ENCODE data around the gene KIF11.
"Not testable (repeated sequence)": the region's sequence is repeated elsewhere in the genome, so short reads cannot be mapped to it uniquely, and the experiment has no call there.

DNA sequence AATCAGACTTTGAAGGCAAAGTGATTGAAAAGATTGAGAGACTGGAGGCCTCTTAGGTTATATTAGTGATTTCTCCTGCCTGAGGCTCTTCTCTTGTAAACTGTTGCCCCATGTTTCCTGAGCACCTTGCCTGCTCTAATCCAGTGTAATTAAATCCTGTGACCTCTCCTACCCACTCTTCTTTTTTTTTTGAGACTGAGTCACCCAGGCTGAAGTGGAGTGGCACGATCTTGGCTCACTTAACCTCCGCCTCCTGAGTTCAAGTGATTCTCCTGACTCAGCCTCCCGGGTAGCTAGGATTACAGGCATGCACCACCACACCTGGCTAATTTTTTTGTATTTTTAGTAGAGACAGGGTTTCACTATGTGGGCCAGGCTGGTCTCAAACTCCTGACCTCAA is 57.9 kb downstream of the KIF11 start:
- not testable (repeated sequence) for TF ChIP-seq SUZ12 (IDR thresholded peaks at IDR 0.05; ENCODE audit: extremely low read depth, insufficient read depth, insufficient read length); ZNF274 (IDR thresholded peaks at IDR 0.05; ENCODE audit: low read depth, low read length); YY1 (IDR thresholded peaks at IDR 0.05; ENCODE audit: insufficient read depth, insufficient read length)
